H7 (cell line): ENCODE results near the gene LGI1. TPM values are rescaled to one million over a fixed set of nuclear protein-coding genes. Genes with fewer than 3 reads are reported as not detected.
"Not testable (repeated sequence)": the region's sequence is repeated elsewhere in the genome, so short reads cannot be mapped to it uniquely, and the experiment has no call there.

ENCODE experiments used
- DNase-seq: peaks from one replicate; pipeline ENCODE4 v3.0.0; 2012
- H3K27me3 ChIP-seq: 2 replicates; pipeline ENCODE4 v1.6.0; 2011; ENCODE audit warnings: mild to moderate bottlenecking, low read length; ENCODE audit not compliant: control insufficient read depth, insufficient read depth
- H3K36me3 ChIP-seq: replicated peaks from 2 replicates; pipeline ENCODE4 v1.5.1; 2011; ENCODE audit warnings: low read length; ENCODE audit not compliant: control insufficient read depth, insufficient read depth
- H3K4me3 ChIP-seq: 2 replicates; pipeline ENCODE4 v1.5.1; 2011; ENCODE audit warnings: low read depth, mild to moderate bottlenecking, control low read depth, low read length, moderate library complexity; ENCODE audit not compliant: insufficient read depth
- total RNA-seq: library from RNA; depleted of rRNA; stranded (reverse); fragments of >200 nt; shearing (Covaris generic); gene quantifications from 2 replicates; pipeline ENCODE4 v1.2.3, GENCODE V29; 2014

The LGI1 gene
- total RNA-seq, 1 experiment from 2014 or later = 0.07 TPM

- no peak overlapping the region for H3K4me3 ChIP-seq
- no peaks in the 10 kb centered on the region for H3K27me3 ChIP-seq
- H3K36me3 ChIP-seq = no peaks in the 10 kb centered on the region
- no peak for DNase-seq
Observed at GRCh38 chr10:93807371-93807770, 49.6 kb downstream of the LGI1 start.

- no peaks in the 10 kb centered on the region for H3K36me3 ChIP-seq
- DNase-seq = no peak
- no peak overlapping the region for H3K4me3 ChIP-seq
- no peaks in the 10 kb centered on the region for H3K27me3 ChIP-seq
Observed at GRCh38 chr10:93812659-93813338, 55.1 kb downstream of the LGI1 start.

GRCh38 chr10:93813507-93814465 lies 56.0 kb downstream of the LGI1 start:
- peak; percentile 53 for DNase-seq
- H3K36me3 ChIP-seq = no peaks in the 10 kb centered on the region
- no peak overlapping the region for H3K4me3 ChIP-seq
- no peaks in the 10 kb centered on the region for H3K27me3 ChIP-seq

- Histone ChIP-seq H3K4me3 (no peak overlapping the region), H3K36me3 (no peaks in the 10 kb centered on the region), H3K27me3 (no peaks in the 10 kb centered on the region)
- no peak for DNase-seq
Observed at GRCh38 chr10:93815304-93816096, 57.8 kb downstream of the LGI1 start.

GRCh38 chr10:93816123-93816747 lies 58.5 kb downstream of the LGI1 start:
- no peak overlapping the region for H3K4me3 ChIP-seq
- H3K27me3 ChIP-seq = no peaks in the 10 kb centered on the region
- no peaks in the 10 kb centered on the region for H3K36me3 ChIP-seq
- peak; percentile 50 for DNase-seq

GRCh38 chr10:93818086-93818485 lies 60.4 kb downstream of the LGI1 start:
- no peaks in the 10 kb centered on the region for H3K27me3 ChIP-seq
- no peak overlapping the region for H3K4me3 ChIP-seq
- no peaks in the 10 kb centered on the region for H3K36me3 ChIP-seq
- DNase-seq = no peak

GRCh38 chr10:93819520-93819919 lies 61.8 kb downstream of the LGI1 start:
- DNase-seq = no peak
- no peaks in the 10 kb centered on the region for H3K27me3 ChIP-seq
- no peak overlapping the region for H3K4me3 ChIP-seq
- H3K36me3 ChIP-seq = no peaks in the 10 kb centered on the region

GRCh38 chr10:93820434-93820833 lies 62.7 kb downstream of the LGI1 start:
- no peaks in the 10 kb centered on the region for H3K27me3 ChIP-seq
- H3K36me3 ChIP-seq = no peaks in the 10 kb centered on the region
- H3K4me3 ChIP-seq = no peak overlapping the region
- DNase-seq = no peak

- Histone ChIP-seq H3K27me3 (no peaks in the 10 kb centered on the region), H3K36me3 (no peaks in the 10 kb centered on the region), H3K4me3 (no peak overlapping the region)
- peak; percentile 14 for DNase-seq
Observed at GRCh38 chr10:93821051-93821772, 63.5 kb downstream of the LGI1 start.

- Histone ChIP-seq H3K36me3 (no peaks in the 10 kb centered on the region), H3K27me3 (no peaks in the 10 kb centered on the region; the same call in 1 of the 2 replicates), H3K4me3 (no peak overlapping the region)
- no peak for DNase-seq
Observed at GRCh38 chr10:93826355-93826754, 68.6 kb downstream of the LGI1 start.

- Histone ChIP-seq H3K4me3 (no peak overlapping the region), H3K36me3 (no peaks in the 10 kb centered on the region), H3K27me3 (no peaks in the 10 kb centered on the region; the same call in 1 of the 2 replicates)
- no peak for DNase-seq
Observed at GRCh38 chr10:93827056-93827804, 69.5 kb downstream of the LGI1 start.

- peaks cover 11% of the 10 kb centered on the region for H3K27me3 ChIP-seq
- not testable (repeated sequence) for H3K4me3 ChIP-seq, H3K36me3 ChIP-seq, DNase-seq
Observed at GRCh38 chr10:93831065-93831464, 73.3 kb downstream of the LGI1 start.

GRCh38 chr10:93835770-93836169 lies 78.0 kb downstream of the LGI1 start:
- Histone ChIP-seq H3K4me3 (no peak overlapping the region), H3K27me3 (peaks cover 57% of the 10 kb centered on the region), H3K36me3 (no peaks in the 10 kb centered on the region)
- DNase-seq = no peak
